HG02884 (cell line): ENCODE results near the gene CAPN13.

Experiments
- ATAC-seq: cut with Tn5 transposase; IDR thresholded peaks from one replicate; pipeline ENCODE4 v1.9.1; 2021; ENCODE audit warnings: mild to moderate bottlenecking, moderate library complexity; ENCODE audit not compliant: unreplicated experiment

Gene CAPN13, protein sequence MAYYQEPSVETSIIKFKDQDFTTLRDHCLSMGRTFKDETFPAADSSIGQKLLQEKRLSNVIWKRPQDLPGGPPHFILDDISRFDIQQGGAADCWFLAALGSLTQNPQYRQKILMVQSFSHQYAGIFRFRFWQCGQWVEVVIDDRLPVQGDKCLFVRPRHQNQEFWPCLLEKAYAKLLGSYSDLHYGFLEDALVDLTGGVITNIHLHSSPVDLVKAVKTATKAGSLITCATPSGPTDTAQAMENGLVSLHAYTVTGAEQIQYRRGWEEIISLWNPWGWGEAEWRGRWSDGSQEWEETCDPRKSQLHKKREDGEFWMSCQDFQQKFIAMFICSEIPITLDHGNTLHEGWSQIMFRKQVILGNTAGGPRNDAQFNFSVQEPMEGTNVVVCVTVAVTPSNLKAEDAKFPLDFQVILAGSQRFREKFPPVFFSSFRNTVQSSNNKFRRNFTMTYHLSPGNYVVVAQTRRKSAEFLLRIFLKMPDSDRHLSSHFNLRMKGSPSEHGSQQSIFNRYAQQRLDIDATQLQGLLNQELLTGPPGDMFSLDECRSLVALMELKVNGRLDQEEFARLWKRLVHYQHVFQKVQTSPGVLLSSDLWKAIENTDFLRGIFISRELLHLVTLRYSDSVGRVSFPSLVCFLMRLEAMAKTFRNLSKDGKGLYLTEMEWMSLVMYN

DNA sequence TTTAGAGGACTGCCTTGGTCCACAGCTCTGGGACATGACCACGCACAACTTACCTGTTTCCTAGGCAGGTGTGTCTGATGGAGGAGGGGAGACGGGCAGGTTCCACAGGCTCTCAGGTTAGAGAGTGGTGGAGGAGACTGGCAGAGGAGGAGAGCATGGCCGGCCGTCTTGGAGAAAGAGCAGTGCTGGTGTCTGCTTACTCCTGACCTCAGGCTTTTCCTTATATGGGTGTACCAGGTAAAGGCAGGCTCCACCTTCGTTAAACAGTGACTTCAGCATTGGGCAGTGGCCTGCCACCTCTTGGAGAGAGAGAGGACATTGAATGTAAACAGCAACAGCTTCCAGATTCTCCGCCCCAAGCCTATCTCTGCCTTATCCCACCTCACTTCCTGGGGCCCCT lies at the start of gene CAPN13:
CAPN13 (minus strand) TSS at position 198 of the 400 bp plus-strand sequence. CDS start 20,121 bp downstream, outside the sequence.
- no peak for ATAC-seq

DNA sequence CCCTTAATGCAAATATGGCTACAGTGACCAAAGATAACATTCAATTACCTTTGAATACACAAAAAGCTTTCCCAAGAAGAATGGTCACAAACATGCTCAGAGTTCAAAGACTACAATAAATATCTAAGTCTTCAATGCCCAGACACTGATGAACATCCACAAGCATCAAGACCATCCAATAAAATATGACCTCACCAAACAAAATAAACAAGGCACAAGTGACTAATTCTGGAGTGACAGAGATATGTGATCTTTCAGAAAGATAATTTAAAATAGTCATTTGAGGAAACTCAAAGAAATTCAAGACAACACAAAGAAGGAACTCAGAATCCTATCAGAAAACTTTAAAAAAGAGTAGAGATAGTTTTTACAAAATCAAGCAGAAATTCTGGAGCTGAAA lies 40.6 kb upstream of the CAPN13 start:
- no peak for ATAC-seq

DNA sequence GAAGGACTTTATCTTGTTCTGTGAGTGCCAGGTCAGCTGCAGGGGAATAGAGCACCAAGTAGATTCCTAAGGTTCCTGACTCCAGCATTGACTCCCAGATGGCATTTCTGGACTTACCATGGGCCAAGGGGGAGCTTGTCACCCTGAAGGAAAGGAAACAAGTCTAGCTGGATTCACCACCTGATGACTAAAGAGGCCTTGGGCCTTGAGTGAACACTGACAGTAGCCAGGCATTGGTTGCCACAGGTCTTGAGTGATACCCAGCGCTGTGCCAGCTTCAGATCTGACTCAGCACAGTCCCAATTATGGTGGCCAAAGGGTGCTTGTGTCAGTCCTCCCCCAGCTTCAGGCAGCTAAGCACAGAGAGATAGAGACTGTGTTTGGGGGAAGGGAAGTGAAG lies 40.1 kb upstream of the CAPN13 start:
- ATAC-seq, result no peak

DNA sequence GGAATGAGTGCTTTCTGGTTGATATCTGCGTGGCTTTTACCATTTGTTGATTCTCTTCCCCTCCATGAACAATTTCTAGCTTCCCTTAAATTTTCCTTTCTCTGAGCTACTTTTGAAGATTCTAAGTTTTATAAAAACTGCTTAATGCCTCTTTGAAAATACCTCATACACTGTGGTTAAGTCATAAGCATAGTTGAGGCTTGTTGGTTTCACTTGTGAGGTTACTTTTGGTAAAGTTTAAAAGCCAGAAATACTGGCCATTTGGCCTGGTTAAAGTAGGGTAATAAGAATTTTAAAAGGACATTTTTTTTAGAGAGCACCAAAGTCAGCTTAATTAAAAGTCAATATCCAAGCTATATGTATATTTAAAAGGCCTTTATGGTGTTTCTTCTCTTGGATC lies 21.3 kb upstream of the CAPN13 start:
- ATAC-seq, result no peak

DNA sequence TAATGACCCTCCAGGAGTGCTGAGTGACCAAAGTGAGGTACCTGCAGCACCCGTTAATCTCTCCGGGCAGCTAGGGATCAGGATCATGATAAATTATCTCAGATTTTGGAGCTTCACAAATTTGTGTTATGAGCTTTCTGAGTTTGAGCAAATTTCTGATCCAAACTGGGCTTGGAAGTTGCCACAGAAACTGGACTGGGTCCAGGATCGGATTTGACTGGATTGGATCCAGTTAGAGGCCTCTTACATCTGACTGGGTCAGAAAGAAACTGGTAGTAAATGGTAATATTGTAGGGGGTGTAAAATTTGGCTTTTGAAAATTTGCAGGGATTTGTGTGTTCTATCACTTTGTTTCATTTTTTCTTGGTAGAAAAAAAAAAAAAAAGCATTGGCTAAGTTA lies 19.7 kb upstream of the CAPN13 start:
- no peak for ATAC-seq

DNA sequence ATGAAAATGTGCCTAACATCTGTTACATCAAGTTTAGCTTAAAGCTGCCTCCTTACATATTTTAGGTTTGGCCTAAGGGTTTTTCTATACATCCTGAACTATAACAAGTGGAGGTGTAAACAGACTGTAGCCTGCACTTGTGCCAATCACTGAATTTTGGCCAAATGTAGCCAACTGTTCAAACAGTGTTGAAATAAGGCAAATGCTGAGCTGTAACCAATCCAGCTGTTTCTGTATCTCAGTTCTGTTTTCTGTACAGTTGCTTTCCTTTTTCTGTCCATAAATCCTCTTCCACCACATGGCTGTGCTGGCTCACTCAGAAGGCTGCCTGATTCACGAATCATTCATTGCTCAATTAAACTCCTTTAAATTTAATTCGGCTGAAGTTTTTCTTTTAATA lies 19.2 kb upstream of the CAPN13 start:
- no peak for ATAC-seq

DNA sequence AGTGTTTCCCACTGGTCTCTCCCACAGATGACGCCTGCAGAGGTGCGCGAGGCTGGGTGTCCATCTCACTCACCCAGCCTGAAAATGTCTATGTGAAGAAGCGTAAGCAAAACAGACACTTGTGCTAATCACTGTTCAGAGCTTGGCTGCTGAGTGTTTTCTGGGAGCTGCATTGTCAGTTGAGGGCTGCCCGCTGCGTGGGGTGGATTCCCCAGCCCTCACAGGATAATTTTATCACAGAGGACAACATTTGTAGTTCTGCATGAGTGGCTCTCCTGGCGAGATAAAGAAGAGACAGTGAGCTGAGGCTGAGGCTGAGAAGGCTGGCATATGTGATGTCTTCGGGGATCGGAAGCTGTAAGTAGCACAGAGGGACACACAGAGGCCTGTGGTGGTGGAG lies 16.2 kb upstream of the CAPN13 start:
- ATAC-seq, result no peak

DNA sequence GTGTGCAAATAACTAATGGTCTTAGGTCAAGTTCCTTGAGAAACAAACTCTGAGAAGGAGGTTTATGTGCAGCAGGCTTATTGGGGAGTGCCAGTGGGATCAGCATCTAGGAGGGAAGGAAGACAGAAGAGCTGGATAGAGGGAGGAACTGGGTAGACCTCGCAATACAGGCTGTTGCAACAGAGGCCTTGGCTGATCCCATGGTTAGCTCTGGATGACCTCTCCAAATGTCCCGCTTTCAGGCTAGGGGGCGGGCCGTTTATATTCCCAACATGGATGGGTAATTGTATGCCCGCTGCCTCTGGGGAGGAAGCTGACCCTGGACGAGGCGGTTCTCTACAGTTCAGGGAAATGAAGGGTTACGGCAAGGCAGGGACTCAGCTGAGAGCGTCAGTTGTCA lies 14.7 kb upstream of the CAPN13 start:
- no peak for ATAC-seq

DNA sequence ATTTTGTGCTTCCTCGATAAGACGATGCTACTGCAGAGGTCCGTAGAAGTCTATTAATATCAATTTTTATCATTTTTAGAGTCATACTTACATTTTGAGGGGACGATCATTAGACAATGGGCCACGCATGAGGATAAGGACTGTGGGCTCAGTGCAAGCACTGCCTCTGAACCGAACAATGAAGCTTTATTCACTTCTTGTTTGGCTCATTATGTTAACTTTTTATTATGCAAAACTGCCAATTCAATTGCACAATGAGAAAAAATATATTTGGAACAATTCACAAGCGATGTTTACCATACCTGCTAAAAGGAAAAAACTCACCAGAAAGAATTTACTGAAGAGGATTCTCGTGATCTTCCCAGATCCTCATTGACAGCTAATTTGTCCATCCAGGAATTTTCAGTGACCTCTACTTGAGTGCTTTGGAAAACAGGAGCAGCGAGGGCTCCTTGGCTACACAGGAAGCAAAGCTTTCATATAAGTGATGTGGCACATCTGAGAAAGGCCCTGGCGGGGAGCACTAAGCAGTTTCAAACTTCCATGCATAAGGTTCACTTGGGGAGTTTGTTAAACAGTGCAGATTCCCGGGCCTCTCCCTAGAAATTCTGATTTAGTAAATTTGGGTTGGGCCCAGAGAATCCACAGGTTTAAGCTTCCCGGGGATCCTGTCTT lies 13.3 kb upstream of the CAPN13 start:
- ATAC-seq, result no peak

DNA sequence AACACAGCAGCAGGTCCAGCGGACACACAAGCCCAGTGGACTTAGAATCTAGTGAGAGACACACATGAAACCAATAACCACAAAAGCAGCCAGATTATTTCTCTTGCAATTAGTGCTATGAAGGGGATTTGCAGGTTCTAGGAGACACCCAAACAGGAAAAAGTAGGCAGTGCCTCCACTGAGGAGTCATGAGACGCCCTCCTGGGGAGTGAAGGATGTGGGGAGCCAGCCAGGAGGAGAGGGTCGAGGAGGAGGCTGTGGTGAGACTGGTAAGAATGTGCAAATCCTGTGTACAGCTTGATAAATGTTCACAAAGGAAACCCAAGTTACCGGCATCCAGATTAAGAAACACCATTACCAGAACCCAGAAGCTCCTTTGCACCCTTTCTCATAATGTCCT lies 2.7 kb upstream of the CAPN13 start:
- ATAC-seq, result no peak

DNA sequence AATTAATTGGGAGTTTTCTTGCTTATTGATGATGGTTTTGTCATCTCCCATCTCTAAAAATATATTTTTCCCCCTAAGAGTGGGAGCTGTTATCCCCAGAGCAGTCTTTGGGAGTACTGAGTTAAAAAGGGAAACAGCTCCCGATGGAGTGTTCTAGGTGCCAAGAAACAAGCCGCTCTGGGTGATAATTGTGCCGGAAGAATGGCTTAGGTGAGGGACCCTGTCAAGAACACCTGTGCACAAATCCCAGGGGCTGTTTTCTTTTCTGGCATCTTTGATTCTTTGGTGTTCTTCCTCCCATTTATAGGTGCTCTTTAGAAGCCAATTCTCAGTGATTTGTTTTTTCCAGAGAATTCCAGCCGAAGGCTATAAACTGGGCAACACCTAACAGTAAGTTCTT lies 1.4 kb upstream of the CAPN13 start:
- ATAC-seq, result no peak

DNA sequence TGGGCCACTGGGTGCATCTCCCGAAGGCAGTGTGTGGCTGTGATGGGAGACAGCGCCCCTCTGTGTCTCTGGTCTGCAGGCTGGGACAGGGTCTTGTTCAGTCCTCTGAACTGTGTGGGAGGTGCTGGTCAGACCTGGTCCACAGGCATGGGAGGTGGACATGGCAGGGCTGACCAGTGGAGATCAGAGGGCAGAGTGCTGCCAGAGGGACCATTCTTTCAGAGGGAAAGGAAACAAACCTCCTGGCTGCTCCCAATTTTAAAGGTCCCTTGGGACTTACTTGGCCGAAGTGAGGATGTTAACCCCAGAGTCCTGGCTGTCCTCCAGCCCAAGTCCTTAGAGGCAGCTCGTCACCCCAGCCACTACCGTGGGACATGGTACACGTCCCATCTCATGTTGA lies 4.0 kb downstream of the CAPN13 start:
- ATAC-seq, result no peak

DNA sequence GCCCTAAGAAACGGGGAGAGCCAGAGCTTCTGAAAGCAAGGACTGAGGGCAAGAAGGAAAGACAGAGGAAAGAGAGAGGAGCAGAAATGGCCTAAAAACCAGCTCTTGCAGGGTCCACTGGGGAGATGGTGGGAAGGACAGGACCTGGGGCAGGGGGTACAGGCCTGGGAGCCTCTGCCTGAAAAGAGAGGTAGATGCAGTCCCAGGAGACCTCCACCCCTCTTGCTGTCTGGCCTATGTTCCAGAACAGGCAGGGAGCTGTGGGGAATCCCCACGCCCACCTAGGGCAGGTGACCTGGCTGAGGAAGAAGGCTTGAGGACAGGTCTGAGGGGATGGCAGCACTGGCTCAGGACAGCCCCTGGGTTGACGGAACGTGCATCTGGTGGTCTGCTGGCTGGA lies 4.6 kb downstream of the CAPN13 start:
- no peak for ATAC-seq

DNA sequence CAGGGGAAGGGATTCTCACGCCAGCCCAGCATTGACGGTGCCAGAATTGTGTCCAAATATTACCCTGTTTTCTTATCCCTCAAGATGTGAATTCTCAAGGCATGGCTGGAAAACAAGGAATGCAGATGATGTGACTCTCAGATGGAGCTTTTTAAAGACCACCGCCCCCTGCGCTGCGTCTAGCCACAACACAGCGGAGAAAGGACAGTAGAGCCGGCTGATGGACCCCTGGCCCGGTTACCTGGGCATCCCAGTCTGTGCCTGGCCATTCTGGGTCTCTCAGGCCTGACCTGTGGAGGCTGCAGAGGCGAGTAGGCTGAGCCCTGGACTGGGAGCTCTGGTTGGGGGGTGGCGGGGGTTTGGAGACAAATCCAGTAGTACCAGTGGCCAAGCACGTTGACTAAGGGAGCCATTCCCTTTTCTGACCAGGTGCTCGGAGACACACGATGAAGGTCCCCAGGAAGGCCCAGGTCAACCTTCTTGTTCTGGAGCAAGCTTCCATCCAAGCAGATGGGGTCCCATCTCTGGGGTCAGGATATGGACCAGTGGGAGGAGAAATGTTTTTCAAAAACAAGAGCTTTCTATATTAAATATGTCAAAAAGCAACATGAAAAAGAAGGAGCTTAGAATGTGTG lies 5.3 kb downstream of the CAPN13 start:
- ATAC-seq, result no peak

DNA sequence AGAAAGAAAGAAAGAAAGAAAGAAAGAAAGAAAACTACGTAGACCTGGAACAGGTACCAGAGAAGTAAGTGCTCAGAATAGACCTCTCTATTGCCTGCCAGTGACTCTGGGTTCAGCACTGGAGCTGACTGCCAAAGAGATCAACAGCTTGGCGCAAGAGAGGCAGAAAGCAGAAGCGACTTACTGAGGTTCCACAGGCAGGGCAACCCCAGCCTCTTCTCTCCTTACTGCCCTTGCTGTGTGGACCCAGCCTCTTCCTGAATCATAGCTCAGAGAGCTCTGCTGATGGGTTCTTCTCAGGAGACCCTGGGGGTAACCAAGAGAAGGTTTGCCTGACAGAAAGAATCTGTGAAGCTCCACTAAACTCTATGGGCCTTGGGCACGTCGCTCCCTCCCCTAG lies 7.1 kb downstream of the CAPN13 start:
- no peak for ATAC-seq

DNA sequence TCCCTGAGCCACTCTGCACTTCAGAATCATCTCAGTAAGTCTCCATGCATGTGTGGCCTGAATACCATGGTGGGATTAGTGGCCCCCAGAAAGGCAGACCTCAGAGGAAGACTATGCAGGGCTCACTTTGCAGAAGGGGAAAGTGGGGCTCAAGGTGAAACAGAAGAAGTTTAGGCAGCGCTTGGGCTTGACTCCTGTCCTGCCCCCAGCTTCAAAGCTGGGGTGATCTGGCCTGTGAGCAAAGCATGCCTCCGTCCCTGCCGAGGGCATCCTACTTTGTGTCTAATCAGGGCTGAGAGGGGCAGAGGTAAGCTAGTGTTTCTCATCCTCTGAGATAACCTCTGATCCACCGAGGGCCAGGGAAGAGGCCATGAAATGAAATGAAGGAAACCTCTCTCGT lies 7.9 kb downstream of the CAPN13 start:
- no peak for ATAC-seq

DNA sequence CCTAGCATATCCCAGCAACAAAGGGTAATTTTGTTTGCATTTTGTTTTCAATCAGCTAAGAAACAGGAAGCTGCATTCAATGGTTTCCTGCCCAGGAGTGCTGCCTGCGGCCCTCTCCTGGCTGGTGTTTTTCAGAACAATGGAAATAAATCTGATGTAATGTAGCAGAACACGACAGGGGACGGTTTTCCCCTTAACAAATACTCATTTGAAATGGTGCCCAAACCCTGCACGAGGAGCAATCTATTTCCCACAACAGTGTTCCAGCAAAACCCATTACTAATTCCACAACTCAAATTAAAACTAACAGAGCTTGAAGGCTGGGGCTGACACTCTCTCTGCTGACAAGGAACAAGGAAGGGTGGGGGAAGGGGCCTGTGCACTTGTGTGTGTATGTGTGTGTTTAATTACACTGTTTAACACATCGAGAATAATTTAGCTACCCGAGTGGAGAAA lies 8.7 kb downstream of the CAPN13 start:
- no peak for ATAC-seq

DNA sequence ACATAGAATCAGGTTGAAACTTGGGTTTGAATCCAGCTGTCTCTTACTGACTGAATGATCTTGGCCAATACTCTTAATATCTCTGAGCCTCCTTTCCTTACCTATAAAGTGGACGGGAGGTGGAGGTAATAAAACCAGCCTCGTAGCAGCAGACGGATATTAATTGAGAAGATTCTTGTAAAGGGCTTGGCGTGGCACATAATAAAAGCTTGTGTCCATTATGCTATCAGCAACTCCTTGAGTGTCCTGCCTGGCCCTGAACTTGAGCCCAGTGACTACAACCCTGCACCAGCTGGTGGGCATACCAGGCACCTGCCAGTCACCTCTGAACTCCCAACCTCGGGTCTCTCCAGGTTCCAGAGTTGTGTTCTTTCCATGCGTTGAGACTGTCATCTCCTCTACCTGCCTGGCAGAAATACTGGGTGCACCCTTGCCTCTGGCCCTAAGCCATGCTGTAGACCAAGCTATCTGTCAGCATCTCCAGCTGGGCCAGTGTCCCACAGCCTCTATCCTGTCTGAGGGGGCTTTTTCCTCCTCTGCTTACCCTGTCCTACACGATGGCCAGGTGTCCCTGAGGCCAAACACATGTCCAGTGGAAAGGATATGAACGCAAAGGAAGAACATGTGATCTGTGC lies 9.7 kb downstream of the CAPN13 start:
- ATAC-seq, result no peak

DNA sequence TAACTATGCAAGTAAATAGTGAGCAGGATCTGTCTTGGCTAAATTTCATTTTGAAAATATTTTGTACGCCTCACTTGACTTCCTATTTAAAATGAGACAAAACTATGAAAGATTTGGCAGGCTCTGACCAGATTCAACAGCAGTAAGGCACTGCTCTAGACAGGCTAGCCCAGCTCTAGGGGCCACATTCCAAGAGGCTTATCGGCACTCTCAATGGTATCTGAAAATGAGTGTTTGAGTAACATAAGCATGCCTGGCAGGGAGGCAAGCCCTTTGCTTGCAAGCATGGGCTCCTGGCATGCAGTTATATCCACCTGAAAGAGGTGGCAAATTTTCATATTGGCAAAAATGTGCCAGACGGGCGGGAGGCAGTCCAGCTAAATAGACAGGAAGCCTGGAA lies 10.5 kb downstream of the CAPN13 start:
- no peak for ATAC-seq

DNA sequence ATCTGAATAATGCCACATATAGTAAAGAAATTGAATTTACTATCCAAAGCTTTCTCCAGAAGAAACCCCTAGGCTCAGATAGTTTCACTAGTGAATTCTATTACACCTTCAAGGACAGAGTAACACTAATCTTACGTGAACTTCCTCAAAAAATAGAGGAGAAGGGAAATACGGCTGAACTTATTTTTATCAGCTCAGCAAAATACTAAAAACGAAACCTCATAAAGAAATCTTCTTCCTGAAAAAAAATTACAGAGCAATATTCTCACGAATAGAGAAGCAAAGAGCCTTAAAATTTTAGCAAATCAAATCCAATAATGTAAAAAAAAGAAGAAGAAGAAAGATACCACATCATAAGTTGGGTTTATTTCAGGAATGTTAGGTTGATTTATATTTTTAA lies 14.7 kb downstream of the CAPN13 start:
- ATAC-seq, result no peak

DNA sequence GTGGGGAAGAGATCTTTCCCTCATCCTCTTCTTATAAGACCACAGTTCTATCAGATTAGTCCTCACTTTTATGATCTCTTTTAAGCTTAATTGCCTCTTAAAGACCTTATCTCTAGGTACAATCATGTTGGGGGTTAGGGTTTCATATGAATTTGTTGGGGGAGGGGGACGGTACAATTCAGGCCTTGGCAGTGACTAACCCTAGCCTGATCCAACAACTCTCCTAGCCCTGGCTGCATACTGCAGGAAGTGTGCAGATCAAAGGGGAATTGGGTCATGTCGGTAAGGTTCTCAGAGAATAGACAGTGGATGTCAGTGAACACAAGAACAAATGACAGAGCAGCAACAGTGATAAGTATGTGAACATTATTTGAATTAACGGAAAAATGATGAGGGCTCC lies 16.4 kb downstream of the CAPN13 start:
- ATAC-seq, result no peak
